ENCODE data around the gene CNDP2.

Gene CNDP2

DNA sequence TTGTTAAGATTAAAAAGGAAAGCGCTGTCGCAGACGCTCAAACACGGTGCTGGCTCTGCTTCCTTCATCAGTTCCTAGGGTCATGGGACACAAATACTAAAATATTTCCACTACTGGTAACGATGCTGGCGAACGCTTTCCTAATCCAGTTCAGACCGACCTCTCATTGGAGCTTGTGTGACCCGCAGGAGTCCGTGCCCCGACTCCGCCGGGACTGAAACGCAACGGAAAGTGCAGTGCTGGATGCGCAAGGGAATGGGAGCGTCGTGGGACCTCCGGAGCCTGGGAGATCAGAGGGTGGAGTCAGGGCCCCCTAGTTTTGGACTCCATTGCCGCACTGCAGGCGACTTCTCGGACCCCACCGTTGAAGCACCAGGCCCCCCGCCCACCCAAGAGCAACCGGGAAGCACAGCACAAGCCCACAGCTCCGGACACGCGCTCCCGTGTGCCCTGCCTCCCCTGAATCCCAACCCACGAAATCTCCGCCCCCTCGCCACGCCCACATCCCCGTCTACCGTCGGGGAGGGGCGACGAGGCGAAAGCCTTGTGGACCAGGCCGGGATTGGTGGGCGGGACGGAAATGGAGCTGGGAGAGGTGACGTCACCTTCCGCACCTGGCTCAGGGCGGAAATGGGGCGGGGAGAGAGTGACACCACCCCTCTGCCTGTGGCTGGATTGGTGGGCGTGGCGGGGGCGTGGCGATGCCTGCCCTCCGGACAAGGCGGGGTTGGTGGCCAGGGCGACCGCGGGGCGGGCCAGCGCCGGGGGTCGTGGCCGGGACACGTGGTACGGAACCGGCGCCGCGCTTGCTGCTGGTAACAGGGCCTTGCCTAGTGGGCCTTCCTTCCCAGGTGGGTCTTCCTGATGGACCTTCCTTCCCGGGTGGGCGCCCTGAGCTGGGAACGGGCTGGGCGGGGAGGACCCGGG, at the start of gene CNDP2:
Gene CNDP2, plus strand, starts transcription at position 783 of the 927 bp plus-strand sequence. CDS start 3,611 bp downstream, outside the sequence.
- peak; percentile 81 for DNase-seq

DNA sequence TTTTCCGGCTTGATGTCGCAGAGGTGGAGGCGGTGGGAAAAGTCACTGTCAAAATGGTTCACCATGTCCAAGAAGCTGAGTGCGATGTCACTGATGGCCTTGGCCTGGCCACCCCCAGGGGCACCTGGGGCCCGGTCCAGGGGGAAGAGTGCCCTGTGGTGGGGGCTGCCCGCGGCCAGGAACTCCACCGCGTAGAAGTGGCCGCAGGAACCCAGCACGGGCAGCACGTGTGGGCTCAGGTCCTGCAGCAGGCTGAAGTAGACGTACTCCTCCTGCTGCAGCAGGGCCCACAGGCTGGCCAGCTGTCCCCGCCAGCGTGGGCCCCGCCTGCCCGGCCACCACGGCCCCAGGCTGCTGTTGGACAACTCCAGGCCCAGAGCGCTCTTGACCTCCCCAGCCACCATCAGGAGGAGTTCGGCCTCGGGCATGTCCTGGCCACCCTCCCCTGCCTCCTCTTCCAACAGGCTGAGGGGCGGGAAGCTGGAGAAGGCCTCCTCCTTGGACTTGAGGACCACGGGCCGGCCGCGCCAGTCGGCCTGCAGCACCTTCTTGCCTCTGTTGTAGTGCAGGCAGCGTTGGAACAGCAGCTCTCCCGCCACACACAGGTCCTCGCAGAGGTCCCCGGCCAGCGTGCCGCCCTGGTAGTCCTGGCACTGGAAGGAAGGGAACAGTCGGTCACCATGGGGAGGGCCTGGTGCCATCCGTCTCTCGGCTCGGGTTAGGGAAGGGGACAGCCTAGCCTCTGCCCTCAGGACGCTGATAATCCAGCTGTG, 49.3 kb upstream of the CNDP2 start:
- DNase-seq = no peak

DNA sequence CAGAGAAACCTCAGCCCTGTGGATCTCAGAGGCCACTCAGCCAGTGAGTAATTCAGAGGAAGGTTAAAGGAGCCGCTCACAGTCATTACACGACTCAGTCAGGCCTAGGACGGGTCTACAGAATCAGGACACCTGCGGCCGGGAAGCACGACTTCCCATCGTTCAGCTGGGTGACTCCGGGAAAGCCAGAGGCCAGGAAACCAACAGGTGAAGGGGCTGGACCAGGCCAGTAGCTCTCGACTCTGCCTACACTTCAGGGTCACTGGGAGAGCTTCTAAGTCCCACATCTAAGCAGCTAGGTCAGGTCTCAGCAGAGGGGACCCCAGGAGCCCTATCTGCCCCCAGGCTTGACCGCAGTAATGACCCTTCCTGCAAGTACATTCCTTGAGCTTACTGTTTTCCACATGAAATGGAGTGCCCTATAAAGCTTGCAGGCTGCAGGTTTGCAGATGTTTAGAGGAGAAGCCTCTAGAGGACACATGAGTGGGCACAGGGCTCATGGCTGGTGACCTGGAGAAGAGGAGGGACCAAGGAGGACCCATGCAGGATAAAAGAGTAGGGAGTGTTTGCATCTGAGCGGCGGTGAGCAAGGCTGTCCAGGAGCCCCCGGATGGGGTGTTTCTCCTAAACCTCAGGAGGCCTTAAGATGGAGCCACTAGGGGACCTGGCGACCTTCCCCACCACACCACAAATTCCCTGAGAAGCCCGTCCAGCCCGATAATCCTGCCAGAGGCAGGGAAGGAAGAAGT, 48.6 kb upstream of the CNDP2 start:
- DNase-seq = no peak

DNA sequence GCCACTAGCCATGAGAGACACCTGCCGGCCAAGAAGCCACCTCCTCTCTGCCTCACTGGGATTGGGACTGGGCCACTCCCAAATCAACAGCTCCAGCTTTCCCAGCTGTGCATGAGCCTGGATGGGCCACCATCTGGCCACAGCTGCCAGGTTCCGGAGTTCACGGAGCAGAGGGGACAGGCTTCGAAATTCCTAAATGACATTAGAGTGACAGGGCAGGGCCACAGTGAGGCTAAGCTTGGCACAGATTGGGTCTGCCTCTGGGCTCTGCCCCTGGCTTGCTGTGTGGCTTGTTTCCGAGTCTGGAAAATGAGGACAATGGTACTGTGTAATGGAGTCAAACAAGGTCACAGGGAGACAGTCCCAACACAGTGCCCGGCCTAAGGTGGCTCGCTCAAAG, 45.5 kb upstream of the CNDP2 start:
- DNase-seq = no peak

DNA sequence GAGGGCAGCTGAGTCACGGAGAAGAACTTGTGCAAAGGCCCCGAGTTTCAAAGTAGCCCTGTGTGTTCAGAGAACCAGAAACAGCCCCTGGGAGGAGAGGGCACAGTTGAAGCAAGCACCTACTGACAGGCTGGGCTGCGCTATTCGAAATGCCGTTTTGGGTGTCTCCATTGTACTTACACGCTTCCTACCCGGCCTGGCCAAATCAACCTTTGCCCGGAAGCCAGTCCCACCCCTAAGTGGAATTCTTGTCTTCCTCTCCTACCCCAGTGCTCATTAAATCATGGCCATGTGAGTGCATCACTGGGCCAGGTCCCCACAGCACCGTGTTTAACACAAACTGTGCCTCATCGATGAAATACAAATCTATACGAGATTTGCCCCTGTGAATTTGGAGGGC, 45.0 kb upstream of the CNDP2 start:
- no peak for DNase-seq

DNA sequence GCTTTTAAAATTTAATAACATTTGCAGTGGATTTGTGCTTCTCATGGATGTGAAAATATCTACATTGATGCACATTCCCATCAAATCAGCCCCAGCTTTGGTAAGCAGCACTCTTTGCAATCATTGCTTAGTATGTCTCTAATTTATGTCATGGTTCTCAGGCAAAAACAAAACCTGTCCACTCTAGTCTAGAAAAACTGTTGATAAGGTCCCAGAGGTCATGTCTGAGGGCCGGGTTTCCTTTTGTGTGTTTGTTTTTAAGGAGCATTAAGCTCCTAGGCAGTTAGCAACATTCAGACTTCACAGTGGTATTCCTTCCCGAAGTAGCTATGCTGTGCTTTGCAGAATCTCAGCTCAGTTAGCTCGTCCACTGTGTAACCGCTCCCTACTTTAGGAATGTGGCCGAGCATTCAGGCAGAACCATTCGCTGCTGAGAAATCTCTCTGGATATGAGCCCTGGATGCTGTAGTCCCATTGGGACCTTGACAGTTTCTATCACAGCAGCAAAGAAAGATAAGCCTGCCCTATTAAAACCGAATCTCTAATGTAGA, 43.1 kb upstream of the CNDP2 start:
- DNase-seq = no peak

DNA sequence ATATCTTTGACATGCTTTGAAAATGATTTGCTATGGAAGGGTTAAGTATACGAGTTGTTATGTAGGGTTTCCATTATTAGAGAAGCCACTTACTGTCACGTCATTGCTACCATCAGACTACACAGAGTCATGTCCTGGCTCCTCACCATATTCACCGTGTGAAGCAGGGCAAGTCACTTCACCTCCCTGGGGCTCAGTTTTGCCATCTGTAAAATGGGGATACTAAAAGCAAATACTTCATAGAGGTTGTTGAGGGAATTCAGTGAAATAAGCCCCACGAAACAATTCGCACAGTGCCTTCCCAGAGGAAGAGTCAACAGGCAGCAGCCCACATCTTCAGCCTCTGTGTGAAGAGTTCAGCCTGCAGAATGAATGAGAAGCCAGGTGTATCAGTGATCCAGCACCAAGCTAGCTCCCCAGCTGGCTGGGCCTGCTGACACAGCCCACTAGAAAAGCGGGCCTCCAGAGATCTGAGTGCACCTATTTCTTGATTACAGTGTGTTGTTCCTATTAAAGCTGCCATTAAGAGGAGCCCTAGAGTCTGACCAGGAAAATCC, 42.4 kb upstream of the CNDP2 start:
- no peak for DNase-seq

DNA sequence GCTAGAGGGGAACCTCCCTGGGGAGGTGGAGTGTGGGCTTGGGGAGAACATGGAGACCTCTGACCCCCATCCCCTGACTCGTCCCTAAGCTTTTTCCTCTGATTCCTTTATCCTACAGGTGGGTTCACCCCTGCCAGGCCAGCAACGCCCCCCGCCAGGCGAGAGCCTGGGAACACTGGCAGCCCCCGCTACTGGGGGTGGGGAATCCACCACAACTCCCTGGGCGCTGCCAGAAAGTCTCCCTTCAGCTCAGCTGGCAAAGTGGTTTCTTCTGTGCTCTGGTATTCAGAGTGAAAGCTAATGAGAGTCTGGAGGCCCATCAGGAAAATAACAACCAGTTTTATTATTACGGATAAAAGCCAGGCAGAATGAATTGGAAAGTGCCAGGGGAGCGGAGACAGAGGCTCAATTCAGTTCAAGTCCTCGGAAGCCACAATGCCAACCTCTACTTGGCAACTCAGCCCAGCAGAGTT, 41.8 kb upstream of the CNDP2 start:
- DNase-seq = no peak

DNA sequence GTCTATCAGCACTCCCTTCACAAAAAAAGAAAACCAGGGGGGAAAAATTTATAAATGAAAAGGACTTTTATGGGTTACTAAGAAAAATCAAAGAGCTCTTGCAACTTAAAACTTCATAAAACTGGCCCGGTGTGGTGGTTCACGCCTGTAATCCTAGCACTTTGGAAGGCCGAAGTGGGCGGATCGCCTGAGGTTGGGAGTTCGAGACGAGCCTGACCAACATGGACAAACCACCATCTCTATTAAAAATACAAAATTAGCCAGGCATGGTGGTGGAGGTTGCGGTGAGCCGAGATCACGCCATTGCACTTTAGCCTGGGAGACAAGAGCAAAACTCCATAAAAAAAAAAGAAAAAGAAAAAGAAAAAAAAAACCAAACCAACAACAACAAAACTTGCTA, 40.8 kb upstream of the CNDP2 start:
- DNase-seq = no peak

DNA sequence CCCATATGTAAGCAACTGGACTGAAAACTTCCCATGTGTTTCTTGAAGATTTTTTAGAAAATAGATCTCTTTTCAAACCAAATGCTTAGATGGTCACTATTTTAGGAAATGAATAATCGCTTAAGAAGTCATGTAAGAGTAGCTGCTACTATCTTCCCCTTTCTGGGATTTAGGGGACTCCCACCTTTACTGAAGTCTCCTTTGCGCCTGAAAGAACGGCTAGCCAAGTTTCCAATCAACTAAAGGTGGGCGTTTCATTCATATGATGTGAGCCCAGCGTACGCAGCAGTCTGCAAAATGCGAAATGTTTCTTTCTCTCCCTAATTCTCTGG, 40.2 kb upstream of the CNDP2 start:
- no peak for DNase-seq

DNA sequence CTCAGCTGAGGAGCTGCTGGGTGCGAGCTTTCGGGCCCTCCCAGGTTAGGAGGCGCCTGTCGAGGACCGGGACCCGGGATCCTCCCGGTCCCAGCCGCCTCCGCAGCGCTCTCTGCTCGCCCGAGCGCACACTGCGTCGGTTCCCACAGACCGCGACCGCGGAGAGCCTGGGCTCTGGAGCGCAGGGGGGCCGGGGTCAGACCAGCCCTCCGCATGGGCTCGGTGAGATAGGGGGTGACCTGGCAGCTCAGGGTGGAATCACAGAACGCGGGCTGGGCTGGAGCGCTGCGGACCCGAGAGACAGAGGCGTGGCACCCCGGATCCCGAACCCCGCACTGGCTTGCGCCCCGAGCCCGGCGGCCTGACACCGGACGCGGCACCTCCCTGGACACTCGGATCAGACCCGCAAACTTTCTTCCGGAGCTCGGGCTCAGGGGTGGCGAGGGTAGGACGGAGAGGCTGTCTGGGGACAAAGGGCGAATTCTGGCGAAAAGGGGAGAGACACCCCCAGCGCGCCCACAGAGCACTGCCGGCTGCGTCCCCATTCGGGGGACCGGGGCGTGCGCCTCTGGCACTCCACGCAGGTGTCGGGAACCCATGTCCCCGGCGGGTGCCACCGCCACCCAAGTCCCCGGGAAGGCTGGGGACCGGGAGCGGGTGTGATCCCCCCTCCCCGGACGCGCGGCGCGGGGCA, 39.7 kb upstream of the CNDP2 start:
- DNase-seq = no peak

DNA sequence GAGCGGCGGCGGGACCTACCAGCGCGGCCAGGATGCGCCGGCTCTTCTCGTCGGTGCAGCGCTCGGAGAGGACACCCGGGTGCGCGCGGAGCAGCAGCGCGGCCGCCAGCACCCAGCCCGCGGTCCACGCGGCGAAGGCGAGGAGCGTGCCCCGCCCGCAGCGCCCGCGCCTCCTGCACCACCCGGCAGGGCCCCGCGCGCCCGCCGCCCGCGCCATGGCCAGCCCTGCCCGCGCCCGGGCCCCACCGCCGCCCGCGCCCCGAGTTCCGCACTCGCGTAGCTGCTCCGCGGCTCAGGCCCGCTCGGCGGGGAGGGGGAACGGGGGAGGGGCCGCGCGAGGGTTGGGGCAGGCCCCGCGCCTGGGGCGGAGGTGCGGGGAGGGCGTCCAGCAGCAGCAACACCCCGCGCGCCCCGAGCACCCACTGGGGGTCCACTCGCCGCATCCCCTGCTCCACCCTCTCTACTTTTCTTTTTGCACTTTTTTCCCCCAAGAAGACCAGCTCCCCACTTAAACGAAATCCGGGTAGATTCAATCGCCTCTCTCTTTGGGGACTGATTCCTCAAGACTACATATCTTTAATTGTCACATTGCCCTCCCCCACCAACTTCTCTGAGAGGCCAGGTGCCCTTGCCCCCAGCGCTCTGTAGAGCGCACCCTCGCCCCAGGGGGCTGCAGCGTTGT, 39.0 kb upstream of the CNDP2 start, which contains the start of gene DIPK1C:
Gene DIPK1C, minus strand, starts transcription at position 266 of the 682 bp plus-strand sequence. Its CDS starts 49 bp downstream, at position 217.
- no peak for DNase-seq

DNA sequence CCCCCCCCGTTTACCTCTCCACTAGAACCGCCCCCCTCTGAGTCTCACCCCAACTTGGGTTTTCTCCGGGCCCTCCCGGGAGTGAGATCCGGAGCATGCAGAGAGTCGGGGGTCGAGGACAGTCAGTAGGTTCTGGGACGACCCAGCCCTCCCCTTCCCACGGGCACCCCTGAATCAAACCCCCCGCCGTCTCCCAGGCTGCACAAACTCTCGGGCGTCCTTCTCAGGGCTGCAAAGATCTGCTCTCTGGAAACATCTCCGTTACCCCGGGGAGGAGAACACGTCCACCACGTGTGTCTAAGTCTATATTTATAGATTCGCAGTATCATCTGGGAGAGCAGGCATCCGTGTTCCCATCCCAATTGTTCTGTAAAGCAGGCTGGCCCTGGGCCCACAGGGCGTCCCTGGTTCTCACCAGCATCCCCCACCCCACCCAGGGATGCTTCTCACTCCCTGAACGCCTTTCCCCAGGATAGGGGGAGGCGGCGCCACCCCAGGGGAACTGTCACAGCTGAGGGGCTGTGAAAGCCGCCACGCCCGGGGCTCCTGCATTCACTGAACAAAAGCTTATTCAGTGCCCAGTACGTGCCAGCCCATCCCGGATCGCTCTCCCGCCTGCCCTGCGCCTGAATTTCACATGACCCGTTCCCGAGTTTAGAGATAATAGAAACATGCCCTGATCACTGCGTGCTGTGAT, 38.3 kb upstream of the CNDP2 start:
- no peak for DNase-seq

DNA sequence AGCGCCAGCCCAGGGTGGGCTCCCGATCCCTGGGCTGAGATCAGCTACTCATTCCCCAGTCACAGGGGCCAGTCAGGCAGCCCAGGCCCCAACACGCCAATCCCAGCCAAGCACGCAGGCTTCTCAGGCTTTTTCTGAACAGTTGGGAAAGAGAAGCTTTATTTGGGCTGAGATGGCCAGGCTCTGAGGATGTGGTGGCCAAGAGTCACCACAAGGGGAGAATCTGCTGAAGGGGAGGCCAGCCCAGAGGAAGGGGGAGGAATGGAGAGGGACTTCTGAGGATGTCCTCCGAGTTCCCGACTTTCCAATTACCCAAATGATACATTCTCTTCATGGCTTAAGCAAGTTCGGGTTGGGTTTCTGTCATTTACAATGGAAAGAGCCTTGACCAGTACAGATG, 36.3 kb upstream of the CNDP2 start:
- no peak for DNase-seq

DNA sequence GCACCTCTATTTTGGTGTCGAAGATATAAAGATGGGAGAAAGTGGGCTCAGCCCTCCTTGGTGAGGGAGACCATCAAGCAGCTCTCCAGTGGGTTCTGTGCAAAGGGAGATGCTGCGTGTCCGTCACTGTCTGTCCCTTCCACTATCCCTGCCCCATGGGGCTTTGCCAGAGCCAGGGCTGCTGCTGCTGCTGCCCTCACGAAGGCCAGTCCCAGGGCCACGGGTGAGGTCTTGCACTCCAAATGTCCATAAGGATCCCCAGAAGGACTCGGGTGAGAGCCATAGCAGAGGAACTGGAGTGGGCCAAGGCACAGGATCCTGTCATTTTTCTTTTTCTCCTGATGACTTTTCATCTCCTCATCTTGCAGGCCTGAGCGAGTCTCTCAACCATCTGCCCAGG, 35.3 kb upstream of the CNDP2 start:
- DNase-seq = no peak

DNA sequence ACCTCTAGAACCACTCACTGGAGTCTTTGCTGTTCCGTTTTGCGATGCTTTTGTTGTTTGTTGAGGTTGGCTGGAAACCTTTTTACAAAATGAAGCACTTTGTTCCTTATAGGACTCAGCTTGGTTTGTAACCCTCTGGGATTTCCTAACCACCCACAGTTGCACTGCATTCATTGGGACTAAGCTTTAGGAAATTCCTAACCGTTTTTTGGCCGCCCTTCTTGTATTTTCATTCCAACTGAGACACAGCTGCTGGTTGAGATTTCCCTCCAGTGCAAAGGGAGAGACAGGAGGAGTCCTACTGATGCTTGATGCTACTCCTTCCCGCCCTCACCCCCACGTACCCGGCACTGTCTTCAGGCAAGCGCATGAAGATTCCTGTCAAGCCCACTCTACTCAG, 32.9 kb upstream of the CNDP2 start:
- DNase-seq = no peak

DNA sequence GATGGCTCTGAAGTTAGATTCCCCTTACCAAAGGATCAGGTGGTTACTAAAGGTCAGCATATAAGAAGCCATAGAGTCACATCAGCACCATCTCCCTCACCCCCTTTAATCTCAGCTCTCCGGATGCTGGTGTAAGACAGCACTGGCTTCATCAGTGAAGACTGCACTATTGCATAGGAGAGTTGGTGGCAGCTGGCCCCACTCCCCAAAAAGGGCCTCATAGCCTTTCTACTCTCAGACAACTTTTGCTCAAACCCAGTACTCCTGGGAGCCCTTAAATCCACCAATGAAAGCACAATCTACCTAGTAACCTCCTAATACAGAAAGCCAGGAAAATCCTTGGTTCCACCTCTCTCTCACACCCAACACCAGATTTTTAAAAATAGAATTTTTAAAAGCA, 32.2 kb upstream of the CNDP2 start:
- DNase-seq = no peak

DNA sequence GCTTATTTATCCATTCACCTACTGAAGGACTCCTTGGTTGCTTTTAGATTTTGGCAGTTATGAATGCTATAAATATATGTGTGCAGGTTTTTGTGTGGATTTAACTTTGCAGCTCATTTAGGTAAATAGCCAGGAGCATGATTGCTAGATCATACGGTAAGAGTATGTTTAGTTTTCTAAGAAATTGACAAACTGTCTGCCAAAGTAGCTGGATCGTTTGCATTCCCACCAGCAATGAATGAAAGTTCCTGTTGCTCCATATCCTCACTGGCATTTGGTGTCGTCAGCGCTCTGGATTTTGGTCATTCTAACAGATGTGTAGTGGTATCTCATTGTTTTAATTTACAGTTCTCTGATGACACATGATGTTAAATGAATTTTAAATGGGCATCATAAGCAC, 30.4 kb upstream of the CNDP2 start:
- no peak for DNase-seq

DNA sequence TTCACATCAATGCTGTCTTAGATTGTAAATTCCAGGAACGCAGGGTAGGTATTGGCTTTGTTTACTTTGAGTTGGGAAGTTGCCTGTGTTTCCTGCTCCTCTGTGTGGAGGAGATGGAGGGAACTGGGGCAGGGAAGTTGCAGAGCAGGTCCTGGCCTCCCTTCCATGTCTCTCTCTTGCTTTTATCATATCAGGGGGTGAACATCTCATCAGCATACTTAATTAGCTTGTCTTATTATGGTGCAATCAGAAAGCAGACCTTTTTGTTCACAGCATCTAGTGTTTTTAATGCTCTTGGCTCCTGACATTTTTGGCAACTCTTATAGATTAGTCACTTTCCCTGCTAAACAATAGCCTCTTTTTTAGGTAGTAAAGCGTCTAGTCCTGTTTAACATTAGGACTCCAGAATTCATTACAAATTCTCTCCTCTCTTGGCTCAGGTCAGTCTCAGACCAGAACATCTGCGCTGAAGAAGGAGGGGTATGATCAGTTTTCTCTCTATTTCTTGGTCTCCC, 27.6 kb upstream of the CNDP2 start:
- no peak for DNase-seq

DNA sequence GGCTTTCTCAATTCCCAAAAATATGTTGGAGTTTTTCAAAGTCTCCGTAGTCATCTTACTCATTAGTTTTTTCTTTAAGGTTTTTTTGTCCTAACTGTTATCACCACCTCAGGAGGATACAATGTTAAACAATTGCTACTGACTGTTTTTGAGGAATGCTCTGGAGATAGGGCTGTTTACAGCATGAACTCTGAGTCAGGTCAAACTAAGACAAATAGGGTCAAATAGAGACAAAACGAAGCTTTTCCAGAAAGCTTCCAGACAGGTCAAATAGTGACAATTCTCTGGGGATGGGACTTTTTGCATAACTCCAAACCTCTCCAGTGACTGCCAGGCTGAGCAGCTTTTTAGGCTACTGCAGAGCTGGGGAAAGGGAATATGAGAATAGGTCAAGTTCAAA, 23.9 kb upstream of the CNDP2 start:
- DNase-seq = no peak
